ENCODE data around the gene PITPNM3.

DNA sequence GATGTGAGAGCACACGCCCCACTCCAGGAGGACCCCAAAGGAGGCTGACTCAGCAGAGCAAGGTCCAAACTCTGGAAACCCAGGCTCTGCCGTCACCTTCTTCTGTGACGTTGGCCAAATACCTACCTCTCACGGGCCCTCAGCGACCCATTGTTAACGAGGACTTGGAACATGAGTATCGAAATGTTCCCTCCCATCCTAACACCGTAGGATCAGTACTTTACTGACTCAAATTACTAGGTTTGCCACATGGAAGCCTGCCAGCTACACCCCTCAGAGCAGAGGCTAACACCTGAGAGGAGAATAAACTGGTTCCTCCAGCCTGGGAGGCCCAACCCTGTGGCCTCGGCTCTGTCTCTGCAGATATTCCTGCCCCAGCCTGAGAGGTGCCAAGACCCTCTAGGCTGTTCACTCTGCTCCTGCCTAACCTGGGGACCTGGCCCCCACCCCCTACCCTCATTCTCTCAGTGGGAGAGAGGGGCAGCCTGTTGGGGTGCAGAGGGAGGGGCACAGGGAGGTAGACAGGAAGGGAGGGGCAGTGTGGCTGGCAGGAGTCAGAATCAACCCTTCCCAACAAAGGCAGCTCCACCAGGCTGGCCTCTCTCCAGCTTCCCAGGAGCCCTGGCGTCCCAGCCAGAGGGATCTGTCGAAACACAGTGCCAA lies 4.4 kb downstream of the PITPNM3 start:
- no peak for TF ChIP-seq CTCF (IDR thresholded peaks at IDR 0.05)
- peak in 1 of 2 donors; percentile 60 for TF ChIP-seq POLR2AphosphoS5 (IDR thresholded peaks at IDR 0.05; ENCODE audit: insufficient read depth in 1 of 2, low read depth in 1 of 2)
